ENCODE measurements around the gene MGAT3. TPM values are rescaled to one million over a fixed set of nuclear protein-coding genes. Genes with fewer than 3 reads are reported as not detected.

Gene MGAT3
- total and polyA plus RNA-seq, 9 of the 15 experiments (the other 6 are each of a cell fraction or from before 2014, with no cell fraction given) = 0.10 to 11.5 (median 4.6) TPM

- TF ChIP-seq ZNF592 (IDR thresholded peaks at IDR 0.05) = peak; percentile 75
- no peak for TF ChIP-seq CHCHD3 (CRISPR knock-in tag; IDR thresholded peaks at IDR 0.05)
- TF ChIP-seq FOXJ3 (CRISPR knock-in tag; IDR thresholded peaks at IDR 0.05) = no peak
- TF ChIP-seq MAX (CRISPR knock-in tag; IDR thresholded peaks at IDR 0.05) = peak; percentile 57; the same call in 1 of the 2 replicates
- no peak for TF ChIP-seq FOXK2 (conservative IDR thresholded peaks at IDR 0.05 in 1 of 2, IDR thresholded peaks at IDR 0.05 in 1 of 2; ENCODE audit: low read depth in 2 of 2)
- no peak for TF ChIP-seq TRIM28 (IDR thresholded peaks at IDR 0.05)
- TF ChIP-seq PKNOX1 (IDR thresholded peaks at IDR 0.05) = peak; percentile 98
- TF ChIP-seq ZBTB5 (IDR thresholded peaks at IDR 0.05) = no peak
- no peak for TF ChIP-seq ZNF253 (CRISPR knock-in tag; conservative IDR thresholded peaks at IDR 0.05)
- no peak for TF ChIP-seq GMEB1 (CRISPR knock-in tag; IDR thresholded peaks at IDR 0.05)
- no peak for TF ChIP-seq CTCFL (IDR thresholded peaks at IDR 0.05; ENCODE audit: borderline replicate concordance, insufficient read depth, low read depth, low read length, poor library complexity, severe bottlenecking)
Measured at GRCh38 chr22:39472570-39473556, 16.1 kb downstream of the MGAT3 start (continued).
